ENCODE results near the gene RBM47.
"Not testable (repeated sequence)": the region's sequence is repeated elsewhere in the genome, so short reads cannot be mapped to it uniquely, and the experiment has no call there.

The RBM47 gene

DNA sequence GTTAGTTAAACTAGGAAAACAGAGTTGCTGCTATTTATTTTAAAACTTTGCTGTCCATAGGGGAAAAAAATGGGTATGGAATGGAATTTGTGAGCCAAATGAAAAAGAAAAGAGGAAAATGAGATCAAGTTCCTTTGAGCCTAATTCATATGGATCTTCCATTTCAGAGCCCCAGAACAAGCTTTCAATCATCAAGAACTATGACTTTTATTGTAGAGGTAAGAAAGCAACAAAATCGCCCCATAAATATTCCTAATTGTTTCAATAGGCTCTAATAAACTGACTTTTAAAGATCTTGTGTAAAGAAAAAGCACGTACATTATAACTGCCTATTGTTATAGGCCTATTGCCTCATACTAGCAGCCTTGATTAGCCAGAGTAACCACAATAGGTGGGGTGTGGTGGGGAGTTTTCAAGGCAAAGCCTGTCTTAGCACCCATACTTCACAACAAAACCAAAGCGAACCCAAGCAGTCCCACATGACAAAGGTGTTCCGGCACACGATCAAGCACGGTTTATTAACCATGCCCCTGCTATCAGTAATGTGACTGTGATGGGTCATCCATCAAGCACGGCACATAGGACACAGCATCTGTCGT is 44.4 kb downstream of the RBM47 start:
- no peak for FAIRE-seq

DNA sequence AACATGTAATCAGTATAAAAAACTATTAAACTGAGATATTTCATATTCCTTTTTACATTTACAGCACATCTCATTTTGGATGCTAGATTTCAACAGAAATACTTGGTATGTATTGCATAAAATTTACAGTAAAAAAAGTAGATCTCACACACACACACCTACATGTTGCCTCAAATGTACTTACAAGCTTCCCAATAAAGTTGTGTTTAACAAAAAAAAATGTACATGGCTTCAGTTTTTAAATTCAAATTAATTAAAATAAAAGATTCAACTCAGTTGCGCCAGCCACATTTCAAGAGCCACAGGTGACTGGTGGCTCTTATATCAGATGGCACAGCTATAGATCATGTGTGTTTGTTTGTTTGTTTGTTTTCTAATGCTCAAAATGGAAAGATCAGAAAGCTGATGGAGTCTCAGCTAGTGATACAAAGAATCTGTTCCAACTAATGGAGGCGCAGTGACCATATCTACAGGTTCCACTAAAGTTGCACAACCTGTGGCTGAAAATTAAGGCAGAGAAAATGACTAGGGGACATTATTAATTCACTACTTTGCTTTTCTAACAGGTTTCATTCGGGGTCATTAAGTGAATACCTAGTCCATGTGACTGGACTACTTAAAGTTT is 45.0 kb downstream of the RBM47 start:
- no peak for FAIRE-seq

DNA sequence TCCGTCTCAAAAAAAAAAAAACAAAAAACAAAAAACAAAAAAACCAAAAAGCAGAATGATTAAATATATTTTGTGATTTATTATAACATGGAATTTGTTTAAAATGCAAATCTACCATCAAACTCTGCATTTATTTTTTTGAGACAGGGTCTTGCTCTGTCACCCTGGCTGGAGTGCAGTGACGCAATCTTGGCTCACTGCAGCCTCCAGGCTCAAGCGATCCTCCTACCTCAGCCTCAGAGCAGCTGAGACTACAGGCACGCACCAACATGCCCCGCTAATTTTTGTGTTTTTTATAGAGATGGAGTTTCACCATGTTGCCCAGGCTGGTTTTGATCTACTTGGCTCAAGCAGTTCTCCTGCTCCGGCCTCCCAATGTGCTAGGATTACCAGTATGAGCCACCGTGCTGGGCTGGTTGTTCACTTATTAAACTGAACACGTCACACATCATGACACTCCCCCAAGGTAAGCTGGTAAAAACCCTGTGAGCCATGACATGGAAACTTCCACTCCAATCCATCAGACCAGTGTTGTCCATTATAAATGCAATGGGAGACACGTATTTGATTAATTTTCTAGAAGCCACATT is 45.7 kb downstream of the RBM47 start:
- no peak for FAIRE-seq

GRCh38 chr4:40582413-40582812 is 47.3 kb downstream of the RBM47 start:
- FAIRE-seq, result no peak

- FAIRE-seq, result no peak
Measured at GRCh38 chr4:40581254-40582140, 48.2 kb downstream of the RBM47 start.

DNA sequence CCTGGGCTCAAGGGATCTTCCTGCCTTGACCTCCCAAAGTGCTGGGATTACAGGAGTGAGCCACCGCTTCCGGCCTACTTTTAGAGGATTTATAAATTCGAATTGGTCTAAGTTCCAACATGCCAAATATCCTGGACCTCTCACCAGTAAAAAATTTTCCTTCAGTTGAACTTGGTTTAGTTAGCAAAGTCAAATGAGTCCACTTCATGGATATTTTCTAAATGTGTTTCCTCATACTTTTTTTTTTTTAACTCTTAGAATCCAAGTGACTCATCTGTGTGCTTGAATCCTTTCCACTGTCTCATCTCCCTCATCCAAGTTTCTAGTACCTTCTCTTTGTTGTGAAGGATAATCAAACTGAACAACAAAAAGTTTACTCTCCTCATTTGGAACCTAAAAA is 49.7 kb downstream of the RBM47 start:
- FAIRE-seq, result no peak

GRCh38 chr4:40577588-40578253 is 51.9 kb downstream of the RBM47 start:
- no peak for FAIRE-seq

DNA sequence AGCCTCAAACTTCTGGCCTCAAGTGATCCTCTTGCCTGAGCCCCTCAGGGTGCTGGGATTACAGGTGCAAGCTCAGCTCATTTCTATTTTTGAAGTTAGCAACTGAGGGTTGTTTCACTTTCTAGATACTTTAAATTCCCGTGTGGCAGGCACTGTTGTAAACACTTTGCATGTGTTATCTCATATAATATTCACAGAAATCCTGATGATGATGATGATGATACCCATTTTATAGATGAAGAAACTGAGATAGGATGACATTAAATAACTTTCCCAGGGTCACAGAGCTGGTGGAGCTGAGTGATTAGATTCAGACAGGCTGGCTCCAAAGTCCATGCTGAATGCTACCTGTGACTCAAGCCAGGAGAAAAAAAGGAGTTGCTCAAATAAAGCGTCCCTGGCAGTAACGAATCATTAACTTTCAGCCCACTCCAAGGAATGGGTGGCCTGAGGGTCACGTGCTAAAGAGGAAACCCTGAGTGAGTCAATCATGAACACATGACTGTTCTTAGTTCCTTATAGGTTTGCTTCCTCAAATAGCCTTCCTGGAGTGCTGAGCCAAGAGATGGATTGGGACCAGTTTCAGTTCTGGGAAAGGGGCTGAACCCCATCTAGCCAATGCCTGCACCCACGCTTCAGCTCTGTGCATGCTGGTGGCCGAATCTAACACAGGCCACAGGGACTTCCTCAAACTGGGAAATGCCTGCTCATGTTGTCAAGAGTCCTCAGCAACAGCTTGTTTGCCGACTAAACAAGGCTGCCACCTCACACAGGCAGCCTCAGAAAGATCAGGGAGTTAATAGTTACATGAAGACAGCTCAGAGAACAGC is 52.8 kb downstream of the RBM47 start:
- FAIRE-seq, result no peak

DNA sequence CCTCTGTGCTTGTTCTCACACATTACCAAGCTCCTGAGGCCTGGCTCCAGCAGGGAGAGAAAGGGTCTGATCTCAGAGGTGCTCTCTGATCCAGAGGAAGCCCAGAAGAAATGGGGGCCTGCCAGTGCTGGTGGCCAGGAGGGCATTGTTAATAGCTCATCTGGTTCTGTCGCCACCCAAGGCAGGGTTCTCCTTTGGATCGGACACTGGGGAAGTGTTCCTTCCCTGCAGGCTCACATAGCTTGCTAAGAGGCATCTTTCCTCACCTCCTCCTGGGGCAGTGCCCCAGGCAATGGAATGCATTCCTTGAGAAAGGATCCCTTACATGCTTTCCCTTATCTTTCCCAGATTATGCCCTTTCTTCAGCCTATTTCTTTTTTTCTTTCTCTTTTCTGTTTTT is 53.8 kb downstream of the RBM47 start:
- no peak for FAIRE-seq

DNA sequence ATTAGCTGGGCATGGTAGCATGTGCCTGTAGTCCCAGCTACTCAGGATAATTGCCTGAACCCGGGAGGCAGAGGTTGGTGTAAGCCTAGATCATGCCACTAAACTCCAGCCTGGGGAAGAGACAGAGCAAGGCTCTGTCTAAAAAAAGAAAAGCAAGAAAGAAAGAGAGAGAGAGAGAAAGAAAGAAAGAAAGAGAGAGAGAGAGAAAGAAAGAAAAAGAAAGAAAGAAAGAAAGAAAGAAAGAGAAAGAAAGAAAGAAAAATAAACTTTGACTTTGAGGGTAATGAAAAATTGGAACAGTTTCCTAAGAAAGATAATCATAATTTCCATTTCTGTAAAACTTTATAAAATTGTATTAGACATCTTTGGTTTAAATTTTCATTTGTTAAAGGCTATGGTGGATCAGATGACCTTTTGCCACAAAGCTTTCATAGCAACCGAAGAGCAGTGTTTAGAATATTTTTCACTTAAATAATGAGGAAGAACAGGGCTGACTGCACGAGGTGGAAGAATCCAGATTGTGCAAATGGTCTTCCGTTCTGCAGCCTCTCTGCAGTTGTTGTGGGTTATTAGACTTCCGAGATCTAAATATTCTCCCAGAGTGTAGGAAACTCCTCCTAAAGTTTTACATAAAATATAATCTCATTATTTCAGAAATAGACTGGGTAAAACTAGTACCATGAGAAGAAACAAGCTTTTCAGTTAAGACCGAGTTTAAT is 55.9 kb downstream of the RBM47 start:
- FAIRE-seq, result no peak

DNA sequence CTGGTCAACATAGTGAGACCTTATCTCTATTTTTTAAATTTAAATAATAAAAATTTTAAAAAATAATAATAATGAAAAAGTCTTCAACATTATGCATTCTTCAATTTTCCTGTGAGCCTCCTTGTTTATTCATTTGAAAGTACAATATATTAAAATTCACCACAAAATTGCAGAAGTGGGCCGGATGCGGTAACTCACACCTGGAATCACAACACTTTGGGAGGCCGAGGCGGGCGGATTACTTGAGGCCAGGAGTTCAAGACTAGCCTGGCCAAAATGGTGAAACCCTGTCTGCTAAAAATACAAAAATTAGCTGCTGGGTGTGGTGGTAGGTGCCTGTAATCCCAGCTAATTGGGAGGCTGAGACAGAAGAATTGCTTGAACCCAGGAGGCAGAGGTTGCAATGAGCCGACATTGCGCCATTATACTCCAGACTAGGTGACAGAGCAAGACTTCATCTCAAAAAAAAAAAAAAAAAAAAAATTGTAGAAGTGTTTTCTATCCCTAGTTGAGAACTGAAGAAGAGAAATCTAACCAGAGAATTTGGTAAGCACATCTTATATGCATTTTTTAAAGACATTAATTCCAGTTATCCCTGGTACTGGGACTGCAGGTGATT is 56.9 kb downstream of the RBM47 start:
- FAIRE-seq, result no peak

DNA sequence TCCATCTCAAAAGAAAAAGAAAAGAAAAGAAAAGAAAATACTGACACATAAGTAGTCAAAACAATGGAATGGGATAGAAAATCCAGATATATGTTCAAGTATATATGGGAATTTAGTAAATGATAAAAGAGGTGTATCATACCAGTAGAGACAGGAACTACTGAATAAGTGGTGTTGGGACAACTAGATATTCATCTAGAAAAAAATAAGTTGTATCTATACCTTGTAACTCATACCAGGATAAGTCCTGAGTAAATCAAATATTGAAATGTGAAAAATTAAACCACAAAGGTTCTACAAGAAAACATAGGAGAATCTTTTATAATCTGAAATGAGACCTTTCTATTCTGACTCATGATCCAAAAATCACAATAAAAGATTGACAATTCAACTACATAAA is 58.5 kb downstream of the RBM47 start:
- FAIRE-seq, result no peak

GRCh38 chr4:40570348-40571077 is 59.2 kb downstream of the RBM47 start:
- no peak for FAIRE-seq

DNA sequence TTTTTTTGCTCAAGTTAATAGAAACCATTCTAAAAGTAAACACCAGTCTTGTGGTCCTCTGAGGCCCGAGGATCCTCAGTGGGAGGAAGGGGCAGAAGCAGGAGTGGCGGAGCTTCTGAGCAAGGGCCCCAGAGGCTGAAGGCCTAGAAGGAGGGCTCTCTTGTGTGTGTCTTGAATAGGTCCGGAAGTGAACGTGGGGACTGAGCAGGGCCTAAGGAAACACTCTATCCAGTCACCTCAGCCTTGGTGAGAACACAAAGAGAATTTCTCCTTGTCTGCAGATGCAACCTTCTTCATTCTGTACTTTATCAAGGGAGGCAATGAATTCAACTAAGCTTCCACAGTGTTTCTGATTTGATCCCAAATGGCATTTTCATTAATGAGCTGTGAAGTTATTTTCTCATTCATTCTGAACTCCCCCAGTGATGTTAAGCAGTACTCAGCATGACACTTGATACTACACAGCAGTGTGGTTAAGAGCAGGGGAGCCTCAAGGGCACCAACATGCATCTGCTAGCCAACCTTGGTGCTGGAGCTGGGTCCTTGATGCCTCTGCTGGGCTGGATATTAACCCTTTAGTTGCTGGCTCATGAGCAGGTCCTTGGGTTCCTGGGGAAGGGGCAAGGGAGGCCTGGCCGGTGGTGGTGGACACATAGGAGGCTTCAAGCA is 64.7 kb downstream of the RBM47 start:
- no peak for FAIRE-seq

DNA sequence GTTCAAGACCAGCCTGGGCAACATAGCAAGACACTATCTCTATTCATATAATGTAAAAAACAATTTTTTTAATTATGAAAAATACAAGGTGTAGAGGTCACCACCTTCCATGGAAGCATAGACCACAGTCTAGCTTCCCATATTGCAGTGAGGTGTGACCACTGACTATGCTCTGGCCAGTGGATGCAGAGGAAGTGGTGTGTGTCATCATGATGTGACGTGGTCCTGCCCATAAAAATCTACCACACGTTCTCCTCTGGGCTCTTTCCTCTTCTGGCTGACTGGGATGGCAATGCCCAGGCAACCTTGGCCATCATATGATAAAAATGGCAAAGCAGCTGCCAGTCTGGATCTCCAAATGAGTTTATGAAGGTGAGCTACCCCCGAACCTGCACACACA is 65.7 kb downstream of the RBM47 start:
- FAIRE-seq, result no peak

GRCh38 chr4:40563401-40563800 is 66.3 kb downstream of the RBM47 start:
- no peak for FAIRE-seq

DNA sequence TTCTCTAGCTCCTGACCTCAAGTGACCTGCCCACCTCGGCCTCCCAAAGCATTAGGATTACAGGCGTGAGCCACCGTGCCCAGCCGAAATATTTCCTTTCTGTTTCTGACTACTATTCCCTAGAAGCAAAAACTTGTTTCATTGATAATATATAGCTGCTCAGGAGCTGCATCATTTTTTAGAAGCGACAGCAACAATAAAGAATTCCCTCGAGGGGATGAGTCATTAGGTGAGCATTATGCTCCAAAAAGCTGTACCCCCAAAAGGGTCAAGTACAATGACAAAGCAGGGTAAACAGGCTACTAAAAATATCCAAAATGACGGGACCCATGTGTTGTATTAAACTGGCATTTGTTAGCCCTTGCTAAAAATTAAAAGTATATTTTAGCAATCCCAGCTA is 67.0 kb downstream of the RBM47 start:
- FAIRE-seq, result no peak

GRCh38 chr4:40562208-40562607 is 67.5 kb downstream of the RBM47 start:
- FAIRE-seq, result no peak

- not testable (repeated sequence) for FAIRE-seq
Measured at GRCh38 chr4:40561543-40562177, 68.0 kb downstream of the RBM47 start.
